ENCODE data around the gene GREM1.

Gene GREM1

GRCh38 chr15:32787949-32788348 is 70.1 kb downstream of the GREM1 start:
- no peak for DNase-seq

DNA sequence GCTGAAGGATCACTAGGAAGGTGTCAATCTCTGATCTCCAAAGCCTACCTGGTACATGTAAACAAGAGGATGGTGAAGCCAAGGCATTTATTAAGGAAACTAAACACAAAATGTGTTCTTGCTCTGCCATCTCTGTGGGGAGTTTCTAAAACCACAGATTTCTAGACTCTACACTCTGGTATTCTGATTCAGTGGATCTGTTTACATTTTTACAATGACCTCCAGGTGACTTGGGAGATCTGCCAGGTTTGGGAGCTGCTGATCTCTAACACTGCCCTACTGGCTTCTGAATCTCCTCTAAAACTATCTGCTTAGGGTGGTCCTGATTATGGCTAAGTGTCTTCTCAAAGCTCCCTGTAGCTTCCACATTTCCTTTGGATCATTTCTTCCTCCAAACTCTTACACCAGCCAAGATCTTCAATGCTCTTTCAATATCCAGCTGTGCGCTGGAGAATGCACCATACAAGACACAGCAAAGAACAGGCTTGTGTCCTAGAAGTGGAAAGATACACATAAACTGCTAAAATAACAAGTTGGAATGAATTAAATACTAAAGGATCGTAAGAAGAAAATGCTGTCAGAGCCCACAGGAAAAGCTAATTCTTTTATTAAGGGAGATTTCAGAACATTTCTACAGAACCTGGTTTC is 72.7 kb downstream of the GREM1 start:
- no peak for DNase-seq

DNA sequence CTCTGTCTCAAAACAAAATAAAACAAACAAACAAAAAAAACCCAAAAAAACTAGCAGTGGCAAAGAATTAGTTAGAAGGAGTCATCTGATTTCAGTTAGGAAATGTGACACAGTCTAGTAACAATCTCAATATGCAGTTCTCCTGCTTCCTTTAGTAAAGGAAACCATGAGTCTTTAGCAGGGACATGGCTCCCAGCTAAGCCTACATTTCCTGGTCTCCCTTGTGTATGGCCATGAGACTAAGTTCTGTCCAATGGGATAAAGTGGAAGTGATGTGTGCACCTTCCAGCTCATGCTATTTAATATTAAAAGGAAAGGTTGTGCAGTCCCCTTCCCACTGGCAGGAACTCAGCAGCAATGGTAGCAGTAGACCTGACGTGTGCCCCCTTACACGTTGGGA is 74.6 kb downstream of the GREM1 start:
- no peak for DNase-seq
